Fibroblast of pulmonary artery (primary cell): ENCODE data around the gene HINFP.
A peak's percentile ranks its signal among the peaks of the same experiment; 100 is the strongest.

ENCODE experiments used
- DNase-seq: peaks from one replicate; pipeline ENCODE4 v3.0.0-alpha.2; 2010; ENCODE audit warnings: low read depth
- H3K4me3 ChIP-seq: replicated peaks from 2 replicates; pipeline ENCODE4 v1.5.1; 2011; ENCODE audit warnings: low read depth, mild to moderate bottlenecking, control low read depth, low read length, moderate library complexity
- CTCF ChIP-seq: IDR thresholded peaks from 2 replicates; pipeline ENCODE4 v1.5.1; 2011; ENCODE audit warnings: mild to moderate bottlenecking, control low read depth, low read length, inconsistent platforms; ENCODE audit errors: missing control alignments

HINFP gene

GRCh38 chr11:119108146-119108856 is 13.1 kb upstream of the HINFP start:
- H3K4me3 ChIP-seq, result peak overlapping the region; percentile 66
- DNase-seq, result peak; percentile 64
- TF ChIP-seq CTCF, result no peak

DNA sequence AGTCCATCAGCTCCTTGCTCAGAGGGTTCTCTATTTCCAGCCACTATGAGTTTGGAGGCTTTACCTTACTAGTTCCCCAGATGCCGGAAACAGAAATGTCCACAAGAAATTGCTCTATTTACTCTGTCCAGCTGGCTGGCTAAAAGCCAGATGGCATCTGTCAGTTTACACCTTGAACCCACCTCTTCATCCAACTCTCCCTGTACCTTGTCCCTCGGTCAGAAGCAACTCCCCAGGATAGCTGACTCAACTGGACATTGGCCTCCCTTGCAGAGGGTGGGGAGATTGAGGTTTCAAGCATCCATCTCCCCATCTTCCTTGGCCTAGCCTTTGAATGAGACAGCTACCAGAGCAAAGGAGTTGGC is 12.5 kb upstream of the HINFP start:
- no peak for DNase-seq
- TF ChIP-seq CTCF, result no peak
- peak overlapping the region; percentile 66 for H3K4me3 ChIP-seq

- DNase-seq, result no peak
- no peak for TF ChIP-seq CTCF
- H3K4me3 ChIP-seq, result no peak overlapping the region
Measured at GRCh38 chr11:119109843-119110242, 11.5 kb upstream of the HINFP start.

GRCh38 chr11:119110439-119110838 is 10.9 kb upstream of the HINFP start:
- TF ChIP-seq CTCF, result no peak
- DNase-seq, result no peak
- no peak overlapping the region for H3K4me3 ChIP-seq

- DNase-seq, result no peak
- TF ChIP-seq CTCF, result no peak
- no peak overlapping the region for H3K4me3 ChIP-seq
Measured at GRCh38 chr11:119111361-119111925, 9.9 kb upstream of the HINFP start.

- no peak overlapping the region for H3K4me3 ChIP-seq
- no peak for DNase-seq
- TF ChIP-seq CTCF, result no peak
Measured at GRCh38 chr11:119112314-119113020, 8.9 kb upstream of the HINFP start.

- no peak for TF ChIP-seq CTCF
- no peak for DNase-seq
- H3K4me3 ChIP-seq, result no peak overlapping the region
Measured at GRCh38 chr11:119113716-119114115, 7.7 kb upstream of the HINFP start.
